CD4-positive, alpha-beta T cell treated with Interleukin-10 for 1 hour (primary cell): ENCODE measurements around the gene ZNF410.
A peak's percentile ranks its signal among the peaks of the same experiment; 100 is the strongest.
"Not testable (repeated sequence)": the region's sequence is repeated elsewhere in the genome, so short reads cannot be mapped to it uniquely, and the experiment has no call there.

Experiments
- DNase-seq: peaks from one replicate; pipeline ENCODE4 v3.0.0-alpha.2; 2020

Gene ZNF410

DNA sequence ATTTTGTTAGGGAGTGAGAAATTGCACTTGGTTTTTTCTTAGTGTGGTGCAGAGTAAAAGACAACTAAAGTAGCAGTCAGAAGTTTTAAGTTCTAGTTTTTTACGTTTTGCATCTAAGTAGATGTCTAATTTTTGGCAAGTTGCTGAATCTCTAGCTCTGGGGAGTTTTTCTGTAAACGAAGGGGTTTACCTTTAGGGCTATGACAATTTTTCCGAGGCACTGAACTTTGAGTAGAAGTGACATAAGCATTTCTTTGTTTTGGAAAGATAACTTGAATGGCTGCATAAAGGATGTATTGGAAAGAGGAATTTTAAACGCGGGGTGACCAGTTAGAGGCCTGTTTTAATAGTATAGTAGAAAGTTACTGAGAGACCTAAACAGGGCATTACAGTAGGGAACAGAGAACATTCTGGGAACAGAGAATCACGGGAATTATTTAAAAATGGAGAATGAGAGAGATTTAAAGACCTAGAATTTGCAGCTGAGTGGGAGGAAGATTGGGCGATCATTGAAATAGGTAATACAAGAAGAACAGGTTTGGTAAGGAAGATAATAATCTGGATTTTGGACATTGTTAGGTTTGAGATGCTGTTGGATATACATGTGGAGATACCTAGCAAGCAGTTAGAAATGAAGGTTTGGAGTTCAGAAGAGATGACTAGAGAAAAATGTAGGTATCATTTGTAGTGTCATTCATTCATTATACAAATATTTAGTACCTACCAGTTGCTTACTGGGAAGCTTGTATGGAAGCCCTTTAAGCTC, 1.2 kb downstream of the ZNF410 start:
- no peak for DNase-seq

DNA sequence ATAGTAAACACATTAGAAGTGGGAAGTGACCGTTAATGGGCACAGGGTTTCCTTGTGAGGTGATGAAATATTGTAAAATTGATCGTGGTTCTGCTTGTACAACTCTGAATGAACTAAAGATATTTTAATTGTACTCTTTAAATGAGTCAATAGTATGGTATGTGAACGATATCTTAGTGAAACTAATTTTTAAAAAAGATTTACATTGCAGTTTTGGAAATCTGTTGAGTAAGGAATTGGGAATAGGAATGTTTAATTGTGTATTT, 1.7 kb downstream of the ZNF410 start:
- DNase-seq = no peak

DNA sequence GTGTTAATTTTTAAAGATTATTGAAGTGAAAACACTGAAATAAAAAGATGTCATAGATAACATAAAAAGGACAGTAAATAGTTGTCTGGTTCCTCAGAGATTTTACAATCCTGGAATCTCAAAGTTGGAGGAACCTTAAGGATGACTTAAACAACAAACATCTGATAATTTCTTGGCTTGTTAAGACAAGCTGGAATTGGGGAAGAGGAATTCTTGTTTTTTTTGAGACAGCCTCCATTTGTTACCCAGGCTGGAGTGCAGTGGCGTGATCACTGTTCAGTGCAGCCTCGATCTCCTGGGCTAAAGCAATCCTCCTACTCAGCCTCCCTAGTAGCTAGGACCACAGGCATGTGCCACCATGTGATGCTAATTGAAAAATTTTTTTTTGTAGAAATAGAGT, 2.3 kb downstream of the ZNF410 start:
- no peak for DNase-seq

DNA sequence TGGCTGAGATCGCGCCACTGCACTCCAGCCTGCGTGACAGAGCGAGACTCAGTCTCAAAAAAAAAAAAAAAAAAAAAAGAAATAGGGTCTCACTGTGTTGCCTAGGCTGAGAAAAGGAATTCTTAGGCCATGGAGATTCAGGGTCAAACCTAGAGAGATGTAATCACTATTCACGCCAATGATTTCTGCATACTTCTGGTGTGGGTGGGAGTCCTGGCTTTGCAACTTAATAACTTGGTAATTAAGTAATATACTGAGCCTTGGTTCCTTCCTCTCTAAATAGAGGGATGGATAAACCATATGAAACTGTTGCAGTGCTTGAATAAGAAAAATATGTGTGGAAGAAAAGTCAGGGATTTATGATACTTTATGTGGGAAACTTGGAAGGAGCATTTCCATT, 2.7 kb downstream of the ZNF410 start:
- no peak for DNase-seq

DNA sequence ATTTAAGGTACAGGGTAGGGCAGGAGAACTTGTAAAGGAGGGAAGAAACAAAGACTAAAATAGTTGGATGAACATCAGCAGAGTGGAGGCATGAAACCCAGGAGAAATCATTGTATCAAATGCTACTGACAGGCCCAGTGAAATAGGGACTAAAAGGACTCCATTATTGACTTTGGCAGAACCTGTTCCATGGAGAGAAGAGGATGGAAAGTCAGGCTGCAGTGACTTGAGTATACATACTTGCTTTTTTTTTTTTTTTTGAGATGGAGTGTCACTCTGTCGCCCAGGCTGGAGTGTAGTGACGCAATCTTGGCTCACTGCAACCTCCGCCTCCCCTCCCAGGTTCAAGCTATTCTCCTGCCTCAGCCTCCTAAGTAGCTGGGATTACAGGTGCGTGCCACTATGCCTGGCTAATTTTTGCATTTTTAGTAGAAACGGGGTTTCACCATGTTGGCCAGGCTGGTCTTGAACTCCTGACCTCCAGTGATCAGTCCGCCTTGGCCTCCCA, 7.6 kb downstream of the ZNF410 start:
- DNase-seq = not testable (repeated sequence)

DNA sequence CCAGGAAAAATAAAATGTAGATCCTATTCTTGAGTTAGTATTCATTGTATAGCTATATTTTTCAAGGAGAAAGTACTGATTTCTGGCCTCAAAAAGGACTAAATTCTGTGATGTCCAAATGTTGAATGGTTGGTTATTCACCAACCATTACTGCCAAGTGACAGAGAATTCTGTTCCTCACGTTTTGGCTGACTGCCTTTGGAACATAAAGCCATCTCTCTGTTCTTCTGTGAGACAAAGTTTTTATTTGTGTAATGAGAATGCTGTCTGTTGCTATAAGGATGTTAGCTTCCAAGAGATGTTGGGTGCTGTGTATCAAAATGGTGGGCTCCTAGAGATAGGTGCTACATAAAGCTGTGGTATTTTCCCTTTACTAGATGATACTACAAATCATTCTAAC, 9.3 kb downstream of the ZNF410 start:
- DNase-seq = no peak

DNA sequence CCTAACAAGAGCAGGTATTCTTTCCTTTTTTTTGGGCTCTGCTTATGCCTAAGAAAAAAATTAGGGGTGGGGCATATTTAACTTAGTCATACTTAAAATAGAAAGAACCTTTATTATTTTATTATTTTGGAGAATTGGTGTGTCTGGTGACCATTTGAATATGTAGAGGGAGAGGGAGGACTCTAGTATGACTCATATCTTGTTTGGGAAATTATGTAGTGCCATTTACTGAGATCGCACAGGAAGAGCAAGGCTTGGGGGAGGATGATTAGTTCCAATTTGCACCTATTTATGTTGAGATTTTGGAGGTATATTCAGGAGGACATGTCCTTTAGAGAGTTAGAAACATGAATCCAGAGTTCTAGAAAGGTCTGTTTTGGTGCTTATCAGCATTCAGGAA, 9.9 kb downstream of the ZNF410 start:
- no peak for DNase-seq

DNA sequence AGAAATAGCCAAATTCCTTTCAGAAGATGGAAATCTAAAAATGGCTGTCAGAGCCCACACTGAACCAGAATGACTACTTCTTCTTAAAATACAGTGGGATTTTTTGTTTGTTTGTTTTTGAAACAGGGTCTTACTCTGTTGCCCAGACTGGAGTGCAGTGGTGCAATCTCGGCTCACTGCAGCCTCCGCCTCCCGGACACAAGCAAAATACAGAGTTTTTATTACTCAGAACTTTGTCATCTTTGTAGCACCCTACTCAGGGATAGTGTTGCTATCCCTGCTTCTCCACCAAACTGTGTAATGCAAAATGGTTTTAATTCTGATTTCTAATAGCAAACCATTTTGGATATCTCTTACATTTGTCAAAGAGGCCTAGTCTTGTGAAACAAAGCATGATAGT, 16.4 kb downstream of the ZNF410 start:
- DNase-seq = no peak

DNA sequence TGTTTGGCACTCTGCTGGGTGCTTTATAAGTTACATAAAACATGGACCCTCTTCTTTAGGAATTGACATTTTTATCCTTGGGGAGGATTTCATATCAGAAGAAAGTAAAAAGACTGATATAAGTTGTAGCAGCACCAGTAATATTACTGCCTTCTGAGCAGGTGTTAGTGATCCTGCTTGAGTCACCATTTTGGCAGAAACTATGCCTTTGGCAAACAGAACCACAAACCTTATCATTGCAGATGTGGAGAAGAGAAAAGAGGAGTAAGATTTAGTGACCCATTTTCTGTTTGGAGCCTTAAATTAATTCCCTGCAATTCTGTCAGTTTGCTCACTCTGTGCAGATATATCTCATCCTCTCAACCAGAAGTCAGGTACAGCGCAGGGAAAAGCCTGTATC, 23.0 kb downstream of the ZNF410 start:
- no peak for DNase-seq

DNA sequence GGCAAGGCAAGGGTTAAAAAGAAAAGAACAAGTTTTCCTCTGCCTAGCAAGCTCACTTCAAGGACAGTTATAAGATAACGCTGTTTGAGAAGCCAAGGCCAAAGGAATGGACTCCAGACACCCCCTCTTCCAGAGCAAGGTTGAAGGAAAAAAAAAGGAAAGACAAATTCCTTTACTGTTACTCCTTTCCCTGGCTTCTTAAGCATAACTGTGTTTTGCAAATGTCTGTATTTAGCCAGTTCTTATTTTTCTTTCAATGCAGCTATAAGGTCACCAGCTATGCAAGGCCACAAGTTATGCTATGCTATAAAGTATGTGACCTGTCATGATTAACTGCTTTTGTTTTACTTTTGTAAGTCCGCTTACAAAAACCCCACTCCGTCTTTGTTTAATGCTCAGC, 26.6 kb downstream of the ZNF410 start:
- no peak for DNase-seq

DNA sequence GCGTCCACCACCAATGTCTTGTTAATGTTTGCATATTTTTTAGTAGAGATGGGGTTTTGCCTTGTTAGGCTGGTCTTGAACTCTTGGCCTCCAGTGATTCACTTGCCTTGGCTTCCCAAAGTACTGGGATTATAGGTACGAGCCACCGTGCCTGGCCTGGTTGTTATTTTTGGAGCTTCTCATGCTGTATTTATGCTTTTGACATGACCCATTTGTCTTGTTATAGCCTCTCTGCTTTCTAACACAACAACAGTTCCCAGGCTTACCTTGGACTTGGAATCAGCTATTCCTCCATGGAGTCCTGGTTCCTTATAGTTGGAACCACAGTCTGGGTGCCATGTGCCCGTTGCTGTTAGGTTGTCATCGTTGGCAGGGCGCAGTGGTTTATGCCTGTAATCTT, 29.7 kb downstream of the ZNF410 start:
- DNase-seq = no peak

DNA sequence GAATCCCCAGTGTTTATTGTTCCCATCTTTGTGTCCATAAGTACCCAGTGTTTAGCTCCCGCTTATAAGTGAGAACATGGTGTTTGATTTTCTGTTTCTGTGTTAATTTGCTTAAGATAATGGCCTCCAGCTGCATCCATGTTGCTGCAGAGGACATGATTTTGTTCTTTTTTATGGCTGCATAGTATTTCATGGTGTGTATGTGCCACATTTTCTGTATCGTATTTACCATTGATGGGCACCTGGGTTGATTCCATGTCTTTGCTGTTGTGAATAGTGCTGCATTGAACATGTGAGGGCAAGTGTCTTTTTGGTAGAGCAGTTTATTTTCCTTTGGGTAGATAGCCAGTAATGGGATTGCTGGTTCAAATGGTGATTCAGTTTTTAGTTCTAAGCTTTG, 32.8 kb downstream of the ZNF410 start:
- not testable (repeated sequence) for DNase-seq

DNA sequence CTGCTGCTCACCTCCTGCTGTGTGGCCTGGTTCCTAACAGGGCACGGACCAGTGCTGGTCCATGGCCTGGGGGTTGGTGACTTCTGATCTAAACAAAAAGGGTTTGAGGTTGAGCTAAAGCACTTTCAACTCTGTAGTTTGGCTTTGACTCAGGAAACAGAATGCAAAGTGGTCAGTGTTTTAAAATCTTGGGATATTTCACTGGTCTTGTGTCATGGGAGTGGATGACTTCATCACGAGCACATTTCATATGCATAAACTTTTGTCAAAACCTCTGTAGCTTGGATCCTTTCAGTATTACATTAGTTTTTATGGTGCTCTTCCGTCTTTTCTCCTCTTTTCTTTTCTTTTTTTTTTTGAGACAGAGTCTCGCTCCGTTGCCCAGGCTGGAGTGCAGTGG, 37.7 kb downstream of the ZNF410 start:
- no peak for DNase-seq

DNA sequence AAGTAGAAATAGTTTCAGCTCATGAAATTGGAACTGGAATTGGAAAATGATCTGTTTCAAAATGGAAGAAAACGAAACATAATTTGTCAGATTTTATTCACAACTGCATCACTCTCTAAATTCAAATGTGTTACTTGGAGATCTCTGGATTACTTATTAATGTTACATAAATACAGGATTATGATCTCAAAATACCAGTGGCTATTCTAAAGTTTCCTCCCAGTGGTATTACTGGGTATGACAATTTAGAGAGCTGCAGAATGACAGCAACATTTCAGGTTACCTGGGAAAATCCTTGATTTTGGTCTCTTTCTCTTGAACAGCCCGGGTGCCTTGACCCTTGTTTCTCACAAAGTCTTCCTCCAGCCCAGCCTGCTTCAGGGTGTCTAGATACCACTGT, 49.0 kb downstream of the ZNF410 start:
- peak; percentile 6 for DNase-seq

DNA sequence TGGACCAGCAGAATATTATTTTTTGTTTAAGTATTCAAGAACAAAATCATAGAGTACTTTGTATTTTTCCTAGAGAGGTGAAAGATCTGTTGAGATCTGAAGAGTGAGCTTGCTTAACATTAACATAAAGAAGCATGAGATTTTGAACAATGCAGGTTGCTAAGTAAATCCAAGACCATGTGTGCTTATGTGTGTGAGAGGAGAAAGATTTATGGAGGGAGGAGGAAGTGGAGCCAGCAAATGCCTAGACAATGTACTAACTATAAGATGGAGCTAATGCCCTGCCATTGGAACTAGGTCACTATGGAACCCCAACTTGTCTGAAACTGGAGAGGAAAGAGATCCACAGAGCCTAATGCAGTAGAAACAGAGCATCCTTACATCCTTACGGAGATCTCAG, 49.9 kb downstream of the ZNF410 start:
- no peak for DNase-seq

DNA sequence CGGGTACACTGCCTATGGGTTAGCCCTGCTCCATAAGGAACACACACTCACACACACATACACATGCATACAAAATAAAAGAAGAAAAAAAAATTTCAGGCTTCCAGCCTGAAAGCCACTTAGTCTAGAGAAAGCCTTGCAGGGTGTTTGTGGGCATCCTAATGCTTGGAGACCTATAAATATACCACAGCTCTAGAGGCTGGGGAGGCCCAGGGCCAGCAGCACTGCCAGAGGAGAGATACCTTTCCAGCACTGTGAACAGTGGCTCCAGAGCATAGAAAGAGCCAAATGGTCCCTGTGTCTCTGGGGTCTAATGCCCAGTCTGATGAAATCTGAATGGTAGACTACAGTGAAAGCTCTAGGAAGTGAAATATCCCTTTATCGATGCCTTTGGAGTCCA, 50.4 kb downstream of the ZNF410 start:
- no peak for DNase-seq

DNA sequence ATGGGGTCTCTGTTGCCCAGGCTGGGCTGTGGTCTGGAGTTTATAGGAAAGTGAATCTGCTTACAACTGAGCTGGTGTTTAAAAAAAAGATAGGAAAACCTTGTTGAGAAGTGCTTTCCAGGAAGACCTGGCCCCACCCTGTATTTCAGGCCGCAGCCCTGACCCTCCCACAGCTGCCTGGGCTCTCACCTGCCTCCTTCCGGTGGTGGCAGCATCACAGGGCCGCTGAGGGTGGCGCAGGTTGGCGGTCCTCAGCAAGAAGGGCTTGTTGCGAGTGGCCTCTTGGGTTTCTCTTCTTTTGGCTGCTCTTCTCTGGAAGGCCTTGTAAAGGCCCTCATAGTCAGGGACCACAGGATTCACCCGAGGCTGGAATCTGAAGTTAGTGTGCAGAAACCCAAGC, 55.5 kb downstream of the ZNF410 start:
- DNase-seq = no peak

DNA sequence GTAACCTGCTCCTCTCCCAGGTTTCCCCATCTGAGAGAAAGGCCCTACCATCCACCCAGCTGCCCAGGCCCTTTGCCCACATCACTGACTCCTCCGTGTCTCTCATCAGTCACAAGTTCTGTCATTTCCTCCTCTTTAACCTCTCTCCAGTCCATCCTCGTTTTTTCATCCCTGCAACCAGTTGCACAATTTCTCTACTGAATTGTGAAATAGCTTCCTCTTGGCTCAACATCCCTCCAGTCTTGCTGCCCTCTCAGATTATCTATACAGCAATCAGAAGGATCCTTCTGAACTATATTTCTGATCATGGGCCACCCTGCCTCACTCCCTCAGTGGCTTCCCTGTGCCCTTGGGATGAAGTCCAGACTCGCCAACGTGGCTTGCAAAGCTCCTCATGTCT, 56.4 kb downstream of the ZNF410 start:
- no peak for DNase-seq

DNA sequence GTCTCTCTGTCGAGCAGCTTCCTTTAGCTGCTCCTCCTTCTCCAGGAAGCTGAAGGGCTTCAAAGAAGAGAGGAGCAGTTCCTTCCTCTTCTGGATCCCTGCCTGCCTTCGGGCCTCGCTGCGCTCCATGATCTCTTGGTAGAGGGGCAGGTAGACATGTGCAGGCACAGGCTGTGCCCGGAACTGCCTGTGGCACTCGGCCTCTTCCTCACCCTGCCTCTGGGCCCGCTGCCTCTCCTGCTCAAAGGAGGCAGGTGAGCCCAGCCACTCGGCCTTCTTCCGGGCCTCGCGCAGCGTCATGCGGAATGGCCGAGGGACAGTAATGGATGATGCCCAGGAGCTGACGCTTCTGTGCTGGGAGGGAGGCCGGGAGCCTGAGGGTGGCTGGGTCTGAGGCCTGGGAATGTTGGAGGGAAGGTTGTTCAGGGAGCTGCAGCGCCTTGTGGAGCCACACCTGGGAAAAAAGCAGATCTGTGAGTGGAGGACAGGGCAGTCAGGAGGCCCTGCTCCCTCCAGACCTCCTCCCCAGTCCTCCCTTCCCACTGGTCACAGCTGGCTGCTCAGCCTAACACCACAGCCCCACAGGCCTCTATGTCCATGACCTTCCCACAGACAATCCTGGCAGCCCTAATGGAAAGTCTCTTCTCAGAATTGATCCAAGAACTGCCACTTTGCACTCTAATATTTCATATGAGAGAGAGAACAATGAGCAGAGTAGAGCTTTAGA, 57.9 kb downstream of the ZNF410 start:
- DNase-seq = no peak

DNA sequence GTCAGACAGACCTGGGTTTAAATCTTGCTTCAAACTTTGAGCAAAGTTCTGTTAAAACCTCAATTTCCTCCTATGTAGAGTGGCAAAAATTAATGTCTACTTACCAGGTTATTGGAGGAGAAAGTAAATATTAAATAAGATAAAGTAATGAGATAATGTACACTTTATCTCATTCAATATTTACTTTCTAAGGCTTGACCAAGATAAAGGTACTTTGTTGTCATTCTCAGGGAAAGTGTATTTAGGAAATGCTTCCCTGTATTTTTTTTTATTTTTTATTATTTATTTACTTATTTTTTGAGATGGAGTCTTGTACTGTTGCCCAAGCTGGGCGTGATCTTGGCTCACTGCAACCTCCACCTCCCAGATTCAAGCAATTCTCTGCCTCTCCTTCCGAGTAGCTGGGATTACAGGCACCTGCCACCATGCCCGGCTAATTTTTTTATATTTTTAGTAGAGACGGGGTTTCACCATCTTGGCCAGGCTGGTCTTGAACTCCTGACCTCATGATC, 58.6 kb downstream of the ZNF410 start:
- no peak for DNase-seq

DNA sequence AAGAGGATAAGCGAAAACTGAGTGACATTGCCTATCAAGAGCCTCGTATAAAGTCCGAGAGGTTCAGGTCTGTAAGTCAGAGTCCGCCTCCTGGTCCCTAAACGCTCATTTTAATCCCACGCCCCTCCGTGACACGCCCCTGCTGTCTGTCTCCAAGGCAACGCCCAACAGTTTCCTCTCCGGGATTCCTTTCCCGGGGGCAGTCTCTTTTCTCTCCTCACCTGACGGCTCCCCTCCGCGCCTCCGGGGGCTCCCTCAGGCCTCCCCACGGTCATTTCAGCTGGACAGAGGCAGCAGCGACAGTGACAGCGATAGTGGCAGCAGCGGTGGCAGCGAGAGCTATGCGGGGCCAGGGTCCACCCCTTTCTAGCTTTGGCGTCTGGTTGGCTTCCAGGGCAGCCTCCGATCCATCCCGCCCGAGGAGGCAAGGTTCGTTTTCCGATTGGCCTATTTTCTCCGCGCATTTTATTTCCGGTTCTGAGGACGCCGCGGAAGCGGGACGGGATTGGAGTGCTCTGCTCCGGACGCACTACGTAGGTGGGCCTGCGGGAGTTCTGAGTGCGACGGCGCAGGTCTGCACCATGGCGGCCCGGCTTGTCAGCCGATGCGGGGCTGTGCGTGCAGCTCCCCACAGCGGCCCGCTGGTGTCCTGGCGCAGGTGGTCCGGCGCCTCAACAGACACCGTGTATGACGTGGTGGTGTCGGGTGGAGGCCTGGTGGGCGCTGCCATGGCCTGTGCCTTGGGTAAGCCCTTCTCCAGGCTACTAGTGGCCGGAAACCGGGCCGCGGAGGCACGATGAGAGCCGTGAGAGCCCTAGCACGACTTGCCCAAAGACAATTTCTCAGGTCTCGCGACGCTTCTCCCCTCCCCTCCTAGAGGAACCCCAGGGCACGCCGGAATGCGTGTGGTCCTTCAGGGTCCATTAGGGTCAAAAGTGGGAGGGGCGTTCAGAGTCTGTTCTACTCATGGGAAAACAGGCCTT, 63.4 kb downstream of the ZNF410 start, which contains the start of the genes COQ6 and FAM161B:
COQ6 (plus strand) TSS at position 551 of the 983 bp plus-strand sequence; CDS start at position 582, 31 bp downstream.
FAM161B (minus strand) TSS at position 343 of the 983 bp plus-strand sequence; CDS start at position 275, 68 bp downstream.
- DNase-seq = peak; percentile 95

DNA sequence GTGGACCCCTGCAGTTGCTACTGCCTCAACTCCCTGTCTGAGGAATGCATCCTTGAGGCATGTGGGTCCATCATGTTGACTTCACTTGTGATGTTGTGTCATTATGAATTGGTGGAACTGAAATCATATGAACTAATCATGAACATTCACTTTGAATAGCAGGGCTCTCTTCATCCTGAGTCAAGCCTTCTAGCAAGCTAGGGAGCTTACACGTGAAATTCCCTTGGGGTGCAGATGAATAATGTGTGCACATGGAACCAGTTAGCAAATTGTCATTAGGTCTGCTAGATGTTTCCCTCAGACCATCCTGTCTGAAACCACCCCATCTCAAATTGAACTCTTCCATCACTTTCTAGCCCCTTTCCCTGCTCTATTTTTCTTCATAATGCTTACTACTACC, 67.1 kb downstream of the ZNF410 start:
- DNase-seq = no peak

DNA sequence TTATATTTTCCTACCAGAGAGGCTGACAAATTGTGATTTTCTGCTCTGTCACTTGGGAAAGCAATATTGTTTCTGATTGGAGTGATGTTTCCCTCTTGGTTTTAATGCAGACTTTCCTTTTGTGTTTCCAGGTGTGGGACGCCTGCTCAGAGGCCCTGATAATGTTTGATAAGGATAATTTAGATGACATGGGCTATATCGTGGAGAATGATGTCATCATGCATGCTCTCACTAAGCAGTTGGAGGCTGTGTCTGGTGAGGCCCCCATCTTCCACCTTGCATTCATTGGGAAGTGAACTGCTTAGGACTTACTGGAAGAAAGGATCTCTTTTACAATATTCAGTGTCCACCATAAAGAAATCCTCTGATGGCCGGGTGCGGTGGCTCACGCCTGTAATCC, 69.0 kb downstream of the ZNF410 start:
- DNase-seq = no peak
